ENCODE data around the gene EMSY. TPM values are rescaled to one million over a fixed set of nuclear protein-coding genes. Genes with fewer than 3 reads are reported as not detected.

Gene EMSY
- total and polyA plus RNA-seq, 9 of the 15 experiments (the other 6 are each of a cell fraction or from before 2014, with no cell fraction given): 12.7 to 25.4 (median 17.9) TPM

DNA sequence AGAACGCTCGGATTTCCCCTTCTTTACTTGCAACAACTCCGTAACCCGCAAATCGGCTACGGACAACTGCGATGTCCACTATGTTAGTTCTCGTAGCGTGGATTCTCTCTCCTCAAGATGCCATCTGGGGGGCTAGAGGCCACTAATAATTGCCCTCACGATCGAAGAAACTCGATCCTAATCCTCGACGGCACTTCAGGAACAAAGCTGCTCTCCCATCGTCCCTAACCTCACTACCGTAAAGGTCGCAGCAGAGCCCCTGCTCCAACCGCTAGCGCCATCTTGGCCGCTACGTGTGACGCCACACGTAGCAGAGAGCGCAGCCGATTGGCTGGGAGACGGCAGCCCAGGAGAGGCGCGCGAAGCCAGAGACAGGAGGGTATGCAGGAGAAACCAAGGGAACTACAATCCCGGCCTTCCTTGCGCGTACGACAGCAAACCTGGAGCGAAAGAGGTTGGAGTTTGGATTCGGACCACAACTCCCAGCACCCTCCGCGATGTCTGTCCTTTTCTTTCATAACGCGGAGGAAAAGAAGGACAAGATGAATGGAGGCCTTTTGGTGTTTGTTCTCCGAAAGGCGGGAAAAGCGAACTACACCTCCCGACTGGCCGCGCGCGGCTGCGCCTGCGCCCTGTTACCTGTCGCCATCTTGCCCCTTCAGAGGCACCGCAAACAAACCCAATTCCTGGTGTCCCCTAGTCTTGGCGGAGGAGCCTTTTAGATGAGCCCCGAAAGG is at the start of gene EMSY (continued):
- TF ChIP-seq ATF1 (CRISPR knock-in tag; IDR thresholded peaks at IDR 0.05) (no peak), ATF1 (tag; IDR thresholded peaks at IDR 0.05) (peak; percentile 97), RBBP5 (IDR thresholded peaks at IDR 0.05; ENCODE audit: borderline replicate concordance, insufficient read depth, low read length, poor library complexity, severe bottlenecking) (peak; percentile 70), SIX5 (IDR thresholded peaks at IDR 0.05; ENCODE audit: borderline replicate concordance in 1 of 2, insufficient read depth in 1 of 2, low read depth in 1 of 2, low read length in 2 of 2) (peak; percentile 74 to 76), ATF7 (IDR thresholded peaks at IDR 0.05) (peak; percentile 93), MAX (CRISPR knock-in tag; IDR thresholded peaks at IDR 0.05) (peak; percentile 62; the same call in 1 of the 2 replicates), TFAP4 (CRISPR knock-in tag; IDR thresholded peaks at IDR 0.05; ENCODE audit: borderline replicate concordance) (0 out of 2 replicates have a peak, but pooled peaks have one; percentile 57), NFYB (IDR thresholded peaks at IDR 0.05; ENCODE audit: extremely low read depth, insufficient read length) (peak; percentile 26), ZFP1 (CRISPR knock-in tag; IDR thresholded peaks at IDR 0.05) (no peak), POLR2H (tag; IDR thresholded peaks at IDR 0.05; ENCODE audit: low read depth) (peak; percentile 96), POLR2G (IDR thresholded peaks at IDR 0.05; ENCODE audit: low read depth, low read length) (peak; percentile 90), RFX1 (IDR thresholded peaks at IDR 0.05) (peak; percentile 75), MAZ (CRISPR knock-in tag; conservative IDR thresholded peaks at IDR 0.05 in 1 of 2, IDR thresholded peaks at IDR 0.05 in 1 of 2) (no peak), GATA2 (CRISPR knock-in tag; IDR thresholded peaks at IDR 0.05) (no peak), KDM5B (IDR thresholded peaks at IDR 0.05; ENCODE audit: insufficient replicate concordance, low read depth, low read length) (peak; percentile 99), NFRKB (IDR thresholded peaks at IDR 0.05; ENCODE audit: low read depth) (peak; percentile 98), ARNT (IDR thresholded peaks at IDR 0.05) (peak in 1 of 2 experiments; percentile 10; a peak in 1 of 4 replicates), CTCFL (IDR thresholded peaks at IDR 0.05; ENCODE audit: borderline replicate concordance, insufficient read depth, low read depth, low read length, poor library complexity, severe bottlenecking) (no peak), ZNF57 (CRISPR knock-in tag; IDR thresholded peaks at IDR 0.05) (no peak), FOXK2 (conservative IDR thresholded peaks at IDR 0.05 in 1 of 2, IDR thresholded peaks at IDR 0.05 in 1 of 2; ENCODE audit: low read depth in 2 of 2) (peak in 1 of 2 experiments; percentile 53; a peak in 1 of 4 replicates), POLR2AphosphoS2 (IDR thresholded peaks at IDR 0.05; ENCODE audit: low read length) (peak; percentile 93; the same call in 1 of the 2 replicates)
- TF ChIP-seq, protein P1, sequence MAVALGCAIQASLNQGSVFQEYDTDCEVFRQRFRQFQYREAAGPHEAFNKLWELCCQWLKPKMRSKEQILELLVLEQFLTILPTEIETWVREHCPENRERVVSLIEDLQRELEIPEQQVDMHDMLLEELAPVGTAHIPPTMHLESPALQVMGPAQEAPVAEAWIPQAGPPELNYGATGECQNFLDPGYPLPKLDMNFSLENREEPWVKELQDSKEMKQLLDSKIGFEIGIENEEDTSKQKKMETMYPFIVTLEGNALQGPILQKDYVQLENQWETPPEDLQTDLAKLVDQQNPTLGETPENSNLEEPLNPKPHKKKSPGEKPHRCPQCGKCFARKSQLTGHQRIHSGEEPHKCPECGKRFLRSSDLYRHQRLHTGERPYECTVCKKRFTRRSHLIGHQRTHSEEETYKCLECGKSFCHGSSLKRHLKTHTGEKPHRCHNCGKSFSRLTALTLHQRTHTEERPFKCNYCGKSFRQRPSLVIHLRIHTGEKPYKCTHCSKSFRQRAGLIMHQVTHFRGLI (CRISPR knock-in tag; IDR thresholded peaks at IDR 0.05): 0 out of 2 replicates have a peak, but pooled peaks have one; percentile 39

All from K562 (cell line).